Measurements from ENCODE around the gene SARDH. TPM values are rescaled to one million over a fixed set of nuclear protein-coding genes. Genes with fewer than 3 reads are reported as not detected.

SARDH gene
- total RNA-seq, 4 donors from 2014 or later = 0.62 to 2.3 (median 1.2) TPM; not detected in 1

DNA sequence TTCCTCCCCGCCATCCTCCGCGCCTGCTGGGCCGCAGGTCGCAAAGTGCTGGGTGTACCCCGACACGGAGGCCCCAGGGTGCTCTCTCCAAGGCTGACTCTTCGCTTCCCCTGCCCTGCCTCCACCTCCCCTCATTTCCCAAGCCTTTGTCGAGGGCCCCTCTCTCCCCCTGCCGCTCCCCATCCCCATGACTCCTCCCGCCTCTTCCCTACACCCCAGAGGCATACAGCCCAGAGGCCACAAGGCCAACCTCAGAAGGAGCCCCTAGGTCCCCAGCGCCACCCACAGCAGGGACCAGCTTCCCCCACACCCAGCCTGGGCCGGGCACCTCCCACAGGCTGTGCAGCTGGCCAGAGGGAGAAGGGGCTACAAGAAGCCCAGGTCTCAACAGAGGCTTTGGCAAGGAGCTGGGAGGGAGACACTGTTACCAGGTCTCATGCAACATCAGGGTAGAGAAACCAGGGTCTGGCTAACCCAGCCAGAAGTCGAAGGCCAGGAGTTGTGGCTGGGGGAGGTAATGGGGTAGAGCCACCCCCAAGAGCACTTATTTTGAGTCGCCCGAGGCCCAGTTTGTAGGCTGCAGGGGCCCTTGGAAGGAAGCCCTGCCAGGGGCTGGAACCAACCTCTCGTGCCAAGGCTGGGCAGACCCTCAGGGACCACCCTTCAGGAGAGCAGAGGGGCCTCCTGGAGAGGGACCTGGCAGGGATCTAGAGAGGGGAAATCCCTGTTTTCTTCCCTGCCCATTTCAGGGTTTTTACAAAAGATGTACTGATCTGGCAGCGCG, 24.5 kb upstream of the SARDH start:
- Histone ChIP-seq H3K27ac (no peak overlapping the region), H3K9me3 (peaks cover 0 to 11% (median 0%) of the 10 kb centered on the region in 3 donors), H3K36me3 (peaks cover 0 to 58% of the 10 kb centered on the region in 2 donors), H3K4me3 (no peak overlapping the region), H3K4me1 (no peaks in the 10 kb centered on the region), H3K27me3 (no peaks in the 10 kb centered on the region)
- no peak for ATAC-seq
- no peak for TF ChIP-seq POLR2AphosphoS5 (IDR thresholded peaks at IDR 0.05)
- TF ChIP-seq EP300 (IDR thresholded peaks at IDR 0.05) = no peak
- no peak for TF ChIP-seq POLR2A (IDR thresholded peaks at IDR 0.05)
- TF ChIP-seq, protein P1, sequence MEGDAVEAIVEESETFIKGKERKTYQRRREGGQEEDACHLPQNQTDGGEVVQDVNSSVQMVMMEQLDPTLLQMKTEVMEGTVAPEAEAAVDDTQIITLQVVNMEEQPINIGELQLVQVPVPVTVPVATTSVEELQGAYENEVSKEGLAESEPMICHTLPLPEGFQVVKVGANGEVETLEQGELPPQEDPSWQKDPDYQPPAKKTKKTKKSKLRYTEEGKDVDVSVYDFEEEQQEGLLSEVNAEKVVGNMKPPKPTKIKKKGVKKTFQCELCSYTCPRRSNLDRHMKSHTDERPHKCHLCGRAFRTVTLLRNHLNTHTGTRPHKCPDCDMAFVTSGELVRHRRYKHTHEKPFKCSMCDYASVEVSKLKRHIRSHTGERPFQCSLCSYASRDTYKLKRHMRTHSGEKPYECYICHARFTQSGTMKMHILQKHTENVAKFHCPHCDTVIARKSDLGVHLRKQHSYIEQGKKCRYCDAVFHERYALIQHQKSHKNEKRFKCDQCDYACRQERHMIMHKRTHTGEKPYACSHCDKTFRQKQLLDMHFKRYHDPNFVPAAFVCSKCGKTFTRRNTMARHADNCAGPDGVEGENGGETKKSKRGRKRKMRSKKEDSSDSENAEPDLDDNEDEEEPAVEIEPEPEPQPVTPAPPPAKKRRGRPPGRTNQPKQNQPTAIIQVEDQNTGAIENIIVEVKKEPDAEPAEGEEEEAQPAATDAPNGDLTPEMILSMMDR (IDR thresholded peaks at IDR 0.05) = no peak
- WGBS, 2 donors (ENCODE audit: low coverage in 1 of 2) = 90 to 100% methylated on average over 1 to 10 of the region's 19 CpGs

DNA sequence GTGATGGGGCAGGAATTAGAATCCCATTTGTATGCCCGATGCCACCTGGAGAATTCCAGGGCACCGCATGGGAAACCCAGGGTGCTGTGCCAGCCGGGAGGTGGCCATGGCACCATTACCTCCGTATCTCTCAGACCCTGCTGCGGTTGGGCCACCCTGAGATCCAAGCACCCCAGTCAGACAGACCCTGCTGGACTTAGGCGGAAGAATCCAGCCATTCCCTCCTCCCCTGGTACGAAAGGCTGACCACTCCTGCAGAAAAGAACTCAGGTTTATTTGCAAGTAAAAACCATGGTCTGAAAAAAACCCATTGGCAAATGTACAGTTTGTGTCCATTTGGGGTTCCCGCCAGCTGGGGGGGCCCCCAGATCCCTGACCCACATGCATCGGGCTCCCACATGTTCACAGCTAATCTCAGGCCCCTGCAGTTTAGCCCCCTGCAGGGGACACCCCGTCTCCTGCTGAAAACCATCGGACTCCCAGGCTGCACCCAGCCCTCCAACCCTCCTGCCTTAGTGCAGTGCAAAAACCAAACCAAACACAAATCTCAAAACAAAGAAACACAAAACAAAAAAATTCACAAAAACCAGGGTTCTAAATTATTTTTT, 23.6 kb upstream of the SARDH start:
- WGBS, 2 donors (ENCODE audit: low coverage in 1 of 2) = 88 to 100% methylated on average over 2 to 7 of the region's 11 CpGs

DNA sequence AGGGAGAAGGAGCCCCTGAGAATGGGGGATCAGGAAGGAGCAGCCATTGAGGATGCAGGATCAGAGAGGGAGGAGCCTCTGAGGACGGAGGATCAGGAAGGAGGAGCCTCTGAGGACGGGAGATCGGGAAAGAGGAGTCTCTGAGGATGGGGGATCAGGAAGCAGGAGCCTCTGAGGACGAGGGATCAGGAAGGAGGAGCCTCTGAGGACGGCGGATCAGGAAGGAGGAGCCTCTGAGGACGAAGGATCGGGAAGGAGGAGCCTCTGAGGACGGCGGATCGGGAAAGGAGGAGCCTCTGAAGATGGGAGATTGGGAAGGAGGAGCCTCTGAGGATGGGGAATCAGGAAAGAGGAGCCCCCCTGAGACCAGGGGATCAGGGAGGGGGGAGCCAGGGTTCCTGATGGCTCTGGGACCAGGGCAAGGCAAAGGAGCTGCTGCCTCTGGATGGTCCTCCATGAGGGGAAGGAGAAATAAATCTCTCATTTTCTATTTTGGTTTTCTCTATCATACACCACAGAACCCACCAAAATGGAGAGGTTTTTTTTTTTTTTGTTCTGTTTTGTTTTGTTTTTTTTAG, 22.6 kb upstream of the SARDH start:
- Histone ChIP-seq H3K27me3 (no peaks in the 10 kb centered on the region), H3K9me3 (no peaks in the 10 kb centered on the region), H3K4me1 (no peaks in the 10 kb centered on the region), H3K27ac (no peak overlapping the region), H3K36me3 (peaks cover 0 to 39% of the 10 kb centered on the region in 2 donors), H3K4me3 (no peak overlapping the region)
- no peak for ATAC-seq
- TF ChIP-seq POLR2A (IDR thresholded peaks at IDR 0.05) (no peak), EP300 (IDR thresholded peaks at IDR 0.05) (no peak), POLR2AphosphoS5 (IDR thresholded peaks at IDR 0.05) (no peak)
- TF ChIP-seq, protein P1 (IDR thresholded peaks at IDR 0.05) = no peak
- WGBS, 2 donors (ENCODE audit: low coverage in 1 of 2) = 60 to 82% methylated on average over 2 to 11 of the region's 11 CpGs

More for the DNA sequence above, 23.6 kb upstream of the SARDH start:
- H3K27me3 ChIP-seq = no peaks in the 10 kb centered on the region
- no peak overlapping the region for H3K4me3 ChIP-seq
- ATAC-seq = no peak
- no peak overlapping the region for H3K27ac ChIP-seq
- peaks cover 0 to 48% of the 10 kb centered on the region in 2 donors for H3K36me3 ChIP-seq
- TF ChIP-seq POLR2A (IDR thresholded peaks at IDR 0.05) = no peak
- TF ChIP-seq EP300 (IDR thresholded peaks at IDR 0.05) = no peak
- TF ChIP-seq, protein P1 (IDR thresholded peaks at IDR 0.05) = no peak
- TF ChIP-seq POLR2AphosphoS5 (IDR thresholded peaks at IDR 0.05) = no peak
- no peaks in the 10 kb centered on the region for H3K4me1 ChIP-seq
- H3K9me3 ChIP-seq = peaks cover 0 to 1% (median 0%) of the 10 kb centered on the region in 3 donors

DNA sequence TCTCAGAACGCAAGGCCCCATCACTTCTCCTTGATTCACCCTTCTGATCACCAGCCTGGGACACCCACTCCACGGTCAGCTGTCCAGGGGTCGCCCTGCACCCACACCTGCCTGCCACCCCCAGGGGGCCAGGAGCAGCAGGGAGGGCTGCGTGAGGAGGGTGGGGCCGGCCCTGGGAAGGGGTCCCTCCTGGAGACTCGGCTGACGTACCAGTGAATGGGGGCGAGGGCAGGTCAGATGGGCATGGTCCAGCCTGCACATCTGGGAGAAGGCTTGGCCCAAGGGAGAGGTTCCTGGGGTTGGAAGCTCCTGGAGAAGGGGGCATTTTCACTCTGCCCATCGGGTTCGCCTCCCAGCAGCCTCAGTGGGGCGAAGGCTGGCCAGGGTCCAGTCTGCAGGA, 21.8 kb upstream of the SARDH start:
- WGBS, 2 donors (ENCODE audit: low coverage in 1 of 2) = 44% methylated on average over 1 of the region's 11 CpGs; no CpG with 5 or more reads in 1 of the 2 donors
- H3K9me3 ChIP-seq = no peaks in the 10 kb centered on the region
- TF ChIP-seq POLR2A (IDR thresholded peaks at IDR 0.05) (no peak), EP300 (IDR thresholded peaks at IDR 0.05) (no peak), POLR2AphosphoS5 (IDR thresholded peaks at IDR 0.05) (no peak)
- TF ChIP-seq, protein P1 (IDR thresholded peaks at IDR 0.05) = no peak
- no peak overlapping the region for H3K4me3 ChIP-seq
- peaks cover 4% of the 10 kb centered on the region for H3K27me3 ChIP-seq
- ATAC-seq = no peak
- H3K27ac ChIP-seq = no peak overlapping the region
- no peaks in the 10 kb centered on the region for H3K4me1 ChIP-seq
- H3K36me3 ChIP-seq = peaks cover 0 to 33% of the 10 kb centered on the region in 2 donors
